Measurements from ENCODE around the gene TMEM225B. TPM values are rescaled to one million over a fixed set of nuclear protein-coding genes. Genes with fewer than 3 reads are reported as not detected.
"Not testable (repeated sequence)": the region's sequence is repeated elsewhere in the genome, so short reads cannot be mapped to it uniquely, and the experiment has no call there.

Gene TMEM225B
- total RNA-seq, 1 donor from 2014 or later, result not detected

DNA sequence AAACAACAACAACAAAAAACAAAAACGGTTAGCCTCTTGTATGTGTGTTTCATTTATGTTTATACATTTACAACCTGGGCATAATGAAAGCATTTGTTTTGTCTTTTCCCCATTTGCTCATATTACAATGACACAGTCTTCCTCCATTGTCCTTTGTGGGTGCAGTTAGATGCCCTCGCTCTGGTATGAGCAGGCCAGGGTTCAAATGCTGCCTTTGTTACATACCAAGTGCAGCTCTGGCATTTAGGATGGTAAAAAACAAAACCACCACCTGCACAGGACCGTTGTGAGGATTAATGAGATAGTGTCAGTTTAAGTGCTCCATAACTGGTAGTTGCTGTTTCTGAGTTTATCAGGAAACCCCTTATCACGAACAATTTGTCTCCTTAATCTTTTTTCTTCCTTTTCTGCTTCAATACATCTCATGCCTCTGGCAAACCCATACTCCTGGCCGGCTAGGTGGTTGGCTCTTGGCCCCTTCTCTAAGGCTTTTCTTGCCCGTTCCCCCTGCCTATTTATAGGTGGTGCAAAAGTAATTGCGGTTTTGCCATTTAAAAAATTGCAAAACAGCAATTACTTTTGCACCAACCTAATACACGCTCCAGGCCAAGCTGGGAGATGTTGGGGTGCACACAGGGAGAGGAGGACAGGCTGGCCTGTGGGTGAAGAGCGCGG lies 18.6 kb upstream of the TMEM225B start:
- no peak for DNase-seq (ENCODE audit: low read depth, low spot score)

GRCh38 chr7:99579956-99580777 lies 17.9 kb upstream of the TMEM225B start:
- DNase-seq (ENCODE audit: low read depth, low spot score), result no peak

GRCh38 chr7:99580778-99581332 lies 17.2 kb upstream of the TMEM225B start:
- not testable (repeated sequence) for DNase-seq (ENCODE audit: low read depth, low spot score)

- no peak for DNase-seq (ENCODE audit: low read depth, low spot score)
These were observed 9.2 kb upstream of the TMEM225B start for GRCh38 chr7:99588868-99589267.

- DNase-seq (ENCODE audit: low read depth, low spot score), result no peak
These were observed 2.9 kb upstream of the TMEM225B start for GRCh38 chr7:99594948-99595745.

GRCh38 chr7:99596408-99596955 lies 1.6 kb upstream of the TMEM225B start:
- no peak for DNase-seq (ENCODE audit: low read depth, low spot score)

GRCh38 chr7:99599836-99600235 lies 1.8 kb downstream of the TMEM225B start:
- DNase-seq (ENCODE audit: low read depth, low spot score), result no peak

- no peak for DNase-seq (ENCODE audit: low read depth, low spot score)
These were observed 3.7 kb downstream of the TMEM225B start for GRCh38 chr7:99601656-99602310.

DNA sequence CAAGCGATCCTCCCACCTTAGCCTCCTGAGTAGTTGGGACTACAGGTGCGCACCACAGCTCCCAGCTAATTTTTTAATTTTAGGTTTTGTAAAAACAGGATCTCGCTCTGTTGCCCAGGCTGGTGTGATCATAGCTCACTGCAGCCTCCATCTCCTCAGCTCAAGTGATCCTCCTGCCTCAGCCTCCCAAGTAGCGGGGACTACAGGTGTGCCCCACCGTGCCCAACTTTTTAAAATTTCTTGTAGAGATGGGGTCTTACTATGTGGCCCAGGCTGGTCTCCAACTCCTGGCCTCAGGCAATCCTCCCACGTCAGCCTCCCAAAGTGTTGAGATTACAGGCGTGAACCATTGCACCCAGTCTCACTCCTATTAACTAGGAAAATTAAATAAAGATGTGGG lies 7.5 kb downstream of the TMEM225B start:
- DNase-seq (ENCODE audit: low read depth, low spot score), result no peak

DNA sequence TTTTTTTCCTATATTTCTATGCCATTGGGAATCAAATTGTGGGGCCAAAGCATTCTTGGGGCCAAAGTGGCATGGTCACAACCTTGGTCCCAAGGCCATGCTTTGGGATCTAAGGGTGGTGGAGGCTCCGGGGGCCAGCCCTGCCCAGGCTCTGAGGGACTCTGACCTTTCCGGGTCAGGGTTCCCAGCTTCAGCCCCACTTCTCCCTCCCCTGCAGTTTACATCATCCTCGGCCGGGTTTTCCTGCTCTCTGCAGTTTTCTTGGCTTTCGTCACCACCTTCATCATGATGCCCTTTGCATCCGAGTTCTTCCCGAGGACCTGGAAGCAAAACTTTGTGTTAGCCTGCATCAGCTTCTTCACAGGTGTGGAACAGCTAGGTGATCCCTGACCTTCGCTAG lies 8.5 kb downstream of the TMEM225B start:
- no peak for DNase-seq (ENCODE audit: low read depth, low spot score)

DNA sequence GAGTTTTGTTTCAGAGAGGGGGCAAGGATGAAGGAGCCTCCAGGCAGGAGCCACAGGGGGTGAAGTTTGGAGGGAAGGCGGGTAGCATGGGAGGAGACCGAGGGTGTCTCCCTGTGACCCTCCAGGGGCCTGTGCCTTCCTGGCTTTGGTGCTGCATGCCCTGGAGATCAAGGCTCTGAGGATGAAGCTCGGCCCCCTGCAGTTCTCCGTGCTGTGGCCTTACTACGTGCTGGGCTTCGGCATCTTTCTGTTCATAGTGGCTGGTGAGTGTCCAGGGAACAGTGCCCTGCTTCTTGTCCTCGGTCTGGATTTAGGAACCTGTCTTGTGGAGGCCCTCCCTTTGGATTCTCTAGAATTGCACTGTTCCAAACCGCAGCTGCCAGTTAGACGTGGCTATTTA lies 9.5 kb downstream of the TMEM225B start:
- no peak for DNase-seq (ENCODE audit: low read depth, low spot score)

GRCh38 chr7:99614495-99614894 lies 16.4 kb downstream of the TMEM225B start:
- no peak for DNase-seq (ENCODE audit: low read depth, low spot score)

GRCh38 chr7:99615989-99616358 lies 17.9 kb downstream of the TMEM225B start:
- no peak for DNase-seq (ENCODE audit: low read depth, low spot score)

GRCh38 chr7:99616359-99617191 lies 18.5 kb downstream of the TMEM225B start, which contains the start of gene ZSCAN25:
Gene ZSCAN25 (plus strand): TSS chr7:99616946. CDS start chr7:99619607, 2,661 bp downstream.
- DNase-seq (ENCODE audit: low read depth, low spot score), result peak; percentile 78

DNA sequence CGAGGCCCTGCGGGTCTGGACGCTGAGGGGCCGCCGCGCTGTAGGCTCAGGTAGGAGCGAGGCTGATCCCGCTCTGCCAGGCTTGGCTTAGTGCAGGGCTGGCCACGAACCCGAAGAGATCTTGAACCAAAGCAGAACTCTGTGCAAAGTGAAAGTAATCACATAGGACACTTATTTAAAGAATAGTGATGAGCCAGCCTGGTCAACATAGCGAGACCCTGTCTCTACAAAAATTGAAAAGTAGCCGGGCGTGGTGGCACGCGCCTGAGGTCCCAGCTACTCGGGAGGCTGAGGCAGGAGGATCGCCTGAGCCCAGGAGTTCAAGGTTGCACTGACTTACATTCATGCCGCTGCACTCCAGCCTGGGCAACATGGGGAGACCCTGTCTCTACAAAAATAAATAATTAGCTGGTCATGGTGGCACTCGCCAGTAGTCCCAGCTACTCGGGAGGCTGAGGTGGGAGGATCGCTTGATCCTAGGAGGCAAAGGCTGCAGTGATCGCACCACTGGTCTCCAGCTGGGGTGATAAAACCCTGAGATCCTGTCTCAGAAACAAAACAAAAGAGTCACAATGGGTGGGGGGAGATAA lies 19.2 kb downstream of the TMEM225B start:
- no peak for DNase-seq (ENCODE audit: low read depth, low spot score)

GRCh38 chr7:99618726-99619125 lies 20.7 kb downstream of the TMEM225B start:
- DNase-seq (ENCODE audit: low read depth, low spot score), result no peak

- no peak for DNase-seq (ENCODE audit: low read depth, low spot score)
These were observed 21.6 kb downstream of the TMEM225B start for GRCh38 chr7:99619571-99620130.

DNA sequence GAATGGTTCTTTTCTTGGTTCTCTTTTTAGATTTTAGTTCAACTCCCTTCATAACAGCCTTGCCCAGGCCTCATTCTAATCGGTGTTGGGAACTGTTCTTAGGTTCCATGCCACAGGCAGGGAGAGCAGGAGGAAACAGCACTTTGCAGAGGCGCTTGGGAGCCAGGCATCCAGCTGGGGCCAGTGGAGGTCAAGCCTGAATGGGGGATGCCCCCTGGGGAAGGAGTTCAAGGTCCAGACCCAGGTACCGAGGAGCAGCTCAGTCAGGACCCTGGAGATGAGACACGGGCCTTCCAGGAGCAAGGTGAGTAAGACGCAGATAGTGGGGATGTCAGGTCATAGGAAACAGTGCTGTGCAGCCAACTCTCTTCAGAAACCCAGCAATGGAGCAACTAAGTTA lies 23.2 kb downstream of the TMEM225B start:
- DNase-seq (ENCODE audit: low read depth, low spot score), result no peak

DNA sequence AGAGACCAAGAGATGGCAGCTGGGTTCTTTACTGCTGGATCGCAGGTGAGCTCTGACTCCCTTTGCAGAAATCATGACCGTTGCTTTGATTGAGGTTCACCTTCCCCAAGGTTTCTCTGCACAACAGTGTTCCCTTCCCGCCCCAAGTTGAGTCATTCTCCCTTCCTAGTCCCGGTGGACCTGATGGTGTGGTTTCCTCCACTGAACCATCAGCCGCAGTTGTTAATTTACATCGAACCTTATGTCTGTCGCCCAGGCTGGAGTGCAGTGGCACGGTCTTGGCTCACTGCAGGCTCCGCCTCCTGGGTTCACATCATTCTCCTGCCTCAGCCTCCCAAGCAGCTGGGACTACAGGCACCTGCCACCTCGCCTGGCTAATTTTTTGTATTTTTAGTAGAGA lies 24.5 kb downstream of the TMEM225B start:
- no peak for DNase-seq (ENCODE audit: low read depth, low spot score)

Measured in pulmonary artery endothelial cell (primary cell).